Stimulated activated CD8-positive, alpha-beta memory T cell treated with anti-CD3 and anti-CD28 coated beads, Interleukin-12 subunit alpha, Interleukin-12 subunit beta, amount 100 ng/mL, for 24 hours (primary cell): ENCODE measurements around the gene NUP37.
"Not testable (repeated sequence)": the region's sequence is repeated elsewhere in the genome, so short reads cannot be mapped to it uniquely, and the experiment has no call there.

Experiments used
- DNase-seq: peaks from one replicate; pipeline ENCODE4 v3.0.0-alpha.2; 2020; ENCODE audit errors: extremely low read depth

NUP37 gene

GRCh38 chr12:102089228-102089835 is 30.6 kb downstream of the NUP37 start:
- DNase-seq: not testable (repeated sequence)

GRCh38 chr12:102080842-102081241 is 39.1 kb downstream of the NUP37 start:
- DNase-seq: no peak

GRCh38 chr12:102072092-102072491 is 47.8 kb downstream of the NUP37 start:
- not testable (repeated sequence) for DNase-seq

GRCh38 chr12:102069707-102070106 is 50.2 kb downstream of the NUP37 start:
- DNase-seq: no peak

- DNase-seq: no peak
Observed at GRCh38 chr12:102067574-102068258, 52.2 kb downstream of the NUP37 start.

GRCh38 chr12:102064476-102064875 is 55.4 kb downstream of the NUP37 start:
- no peak for DNase-seq

- DNase-seq: no peak
Observed at GRCh38 chr12:102063069-102063468, 56.8 kb downstream of the NUP37 start.

GRCh38 chr12:102062419-102062806 is 57.5 kb downstream of the NUP37 start:
- no peak for DNase-seq

- peak; percentile 87 for DNase-seq
Observed at GRCh38 chr12:102061560-102062418, 58.1 kb downstream of the NUP37 start, which contains the start of gene WASHC3. WASHC3 (minus strand) TSS chr12:102061991; CDS start chr12:102061962, 29 bp downstream.

GRCh38 chr12:102061096-102061559 is 58.8 kb downstream of the NUP37 start:
- DNase-seq: no peak

GRCh38 chr12:102059343-102059742 is 60.6 kb downstream of the NUP37 start:
- DNase-seq: no peak

- no peak for DNase-seq
Observed at GRCh38 chr12:102054345-102054744, 65.6 kb downstream of the NUP37 start.

- no peak for DNase-seq
Observed at GRCh38 chr12:102053062-102053349, 66.9 kb downstream of the NUP37 start.

GRCh38 chr12:102052192-102053061 is 67.5 kb downstream of the NUP37 start:
- no peak for DNase-seq

GRCh38 chr12:102051431-102051965 is 68.4 kb downstream of the NUP37 start:
- no peak for DNase-seq

- no peak for DNase-seq
Observed at GRCh38 chr12:102050660-102051430, 69.1 kb downstream of the NUP37 start.

- DNase-seq: no peak
Observed at GRCh38 chr12:102043928-102044327, 76.0 kb downstream of the NUP37 start.

- no peak for DNase-seq
Observed at GRCh38 chr12:102033991-102034745, 85.7 kb downstream of the NUP37 start.

GRCh38 chr12:102031852-102032251 is 88.1 kb downstream of the NUP37 start:
- no peak for DNase-seq

- DNase-seq: no peak
Observed at GRCh38 chr12:102029141-102029540, 90.8 kb downstream of the NUP37 start.
